ENCODE measurements around the gene METTL15. TPM values are rescaled to one million over a fixed set of nuclear protein-coding genes. Genes with fewer than 3 reads are reported as not detected.

Gene METTL15
- total RNA-seq, 1 experiment from 2014 or later = 12.4 TPM

GRCh38 chr11:28228196-28228895, 120.2 kb downstream of the METTL15 start:
- Histone ChIP-seq H3F3A (ENCODE audit: low read length, unreplicated experiment) (no peaks in the 10 kb centered on the region), H4K20me1 (ENCODE audit: low read length) (no peaks in the 10 kb centered on the region), H3K36me3 (ENCODE audit: low read depth, low read length) (no peaks in the 10 kb centered on the region), H3K4me1 (ENCODE audit: insufficient read depth, low read length) (peaks cover 7% of the 10 kb centered on the region), H2AFZ (ENCODE audit: low read length) (no peak overlapping the region), H3K4me2 (ENCODE audit: low read length) (0 out of 2 replicates have a peak overlapping the region, but pooled peaks have one; percentile 20), H3K27ac (ENCODE audit: low read length) (no peak overlapping the region), H3K9me2 (replicated peaks; ENCODE audit: low read length) (no peaks in the 10 kb centered on the region), H3K27me3 (ENCODE audit: low read length) (no peaks in the 10 kb centered on the region), H3K9me3 (ENCODE audit: low read length) (no peaks in the 10 kb centered on the region), H3K9ac (ENCODE audit: low read length) (no peak overlapping the region), H3K79me2 (ENCODE audit: low read length) (no peaks in the 10 kb centered on the region), H3K4me3 (ENCODE audit: low read length) (no peak overlapping the region)
- TF ChIP-seq CTCF (conservative IDR thresholded peaks at IDR 0.05; ENCODE audit: low read depth, low read length) = no peak
- TF ChIP-seq EZH2 (IDR thresholded peaks at IDR 0.05; ENCODE audit: low read length, unreplicated experiment) = no peak
- TF ChIP-seq EZH2phosphoT487 (IDR thresholded peaks at IDR 0.05; ENCODE audit: borderline replicate concordance, low read length) = no peak
- peak; percentile 28 for DNase-seq
- ATAC-seq = peak; percentile 35
- BruUV-seq (replicated peaks) = no TSS peak
- intact Hi-C loops (cut with micrococcal nuclease) = no loop called here
- ChIA-PET CTCF (interaction anchor here (0.6 kb wide), 1 partner anchor 12 kb away, joined by 3 read pairs; no protein-coding TSS in a partner anchor), POLR2A (ENCODE audit: unreplicated experiment) (no interaction called here)

- TF ChIP-seq EZH2 (IDR thresholded peaks at IDR 0.05; ENCODE audit: low read length, unreplicated experiment) (no peak), EZH2phosphoT487 (IDR thresholded peaks at IDR 0.05; ENCODE audit: borderline replicate concordance, low read length) (no peak), CTCF (conservative IDR thresholded peaks at IDR 0.05; ENCODE audit: low read depth, low read length) (no peak)
- intact Hi-C loops (cut with micrococcal nuclease) = no loop called here
These were observed 123.3 kb downstream of the METTL15 start for GRCh38 chr11:28231475-28231874.

GRCh38 chr11:28232649-28233048, 124.5 kb downstream of the METTL15 start:
- H3K27ac ChIP-seq (ENCODE audit: low read length) = no peak overlapping the region
- H4K20me1 ChIP-seq (ENCODE audit: low read length) = no peaks in the 10 kb centered on the region
- H3K4me2 ChIP-seq (ENCODE audit: low read length) = no peak overlapping the region
- no peaks in the 10 kb centered on the region for H3K27me3 ChIP-seq (ENCODE audit: low read length)
- H3F3A ChIP-seq (ENCODE audit: low read length, unreplicated experiment) = no peaks in the 10 kb centered on the region
- DNase-seq (no peak), ATAC-seq (no peak)
- H2AFZ ChIP-seq (ENCODE audit: low read length) = no peak overlapping the region
- BruUV-seq (replicated peaks) = no TSS peak
- H3K9me3 ChIP-seq (ENCODE audit: low read length) = no peaks in the 10 kb centered on the region
- H3K4me3 ChIP-seq (ENCODE audit: low read length) = no peak overlapping the region
- no peaks in the 10 kb centered on the region for H3K9me2 ChIP-seq (replicated peaks; ENCODE audit: low read length)
- no peak for TF ChIP-seq EZH2phosphoT487 (IDR thresholded peaks at IDR 0.05; ENCODE audit: borderline replicate concordance, low read length)
- no peak for TF ChIP-seq EZH2 (IDR thresholded peaks at IDR 0.05; ENCODE audit: low read length, unreplicated experiment)
- peaks cover 7% of the 10 kb centered on the region for H3K4me1 ChIP-seq (ENCODE audit: insufficient read depth, low read length)
- no peaks in the 10 kb centered on the region for H3K79me2 ChIP-seq (ENCODE audit: low read length)
- no peak overlapping the region for H3K9ac ChIP-seq (ENCODE audit: low read length)
- no peaks in the 10 kb centered on the region for H3K36me3 ChIP-seq (ENCODE audit: low read depth, low read length)
- POLR2A ChIA-PET (ENCODE audit: unreplicated experiment) = no interaction called here
- CTCF ChIA-PET = no interaction called here
- intact Hi-C loops (cut with micrococcal nuclease) = no loop called here

More at GRCh38 chr11:28231475-28231874, 123.3 kb downstream of the METTL15 start:
- H3K4me2 ChIP-seq (ENCODE audit: low read length) = no peak overlapping the region
- BruUV-seq (replicated peaks) = no TSS peak
- ChIA-PET CTCF (no interaction called here), POLR2A (ENCODE audit: unreplicated experiment) (no interaction called here)
- no peaks in the 10 kb centered on the region for H4K20me1 ChIP-seq (ENCODE audit: low read length)
- no peak overlapping the region for H3K27ac ChIP-seq (ENCODE audit: low read length)
- H3K79me2 ChIP-seq (ENCODE audit: low read length) = no peaks in the 10 kb centered on the region
- H3K4me1 ChIP-seq (ENCODE audit: insufficient read depth, low read length) = peaks cover 7% of the 10 kb centered on the region
- H3K9me3 ChIP-seq (ENCODE audit: low read length) = no peaks in the 10 kb centered on the region
- H2AFZ ChIP-seq (ENCODE audit: low read length) = no peak overlapping the region
- no peak for ATAC-seq
- no peaks in the 10 kb centered on the region for H3K27me3 ChIP-seq (ENCODE audit: low read length)
- no peaks in the 10 kb centered on the region for H3F3A ChIP-seq (ENCODE audit: low read length, unreplicated experiment)
- H3K9ac ChIP-seq (ENCODE audit: low read length) = no peak overlapping the region
- DNase-seq = no peak
- H3K9me2 ChIP-seq (replicated peaks; ENCODE audit: low read length) = no peaks in the 10 kb centered on the region
- H3K4me3 ChIP-seq (ENCODE audit: low read length) = no peak overlapping the region
- no peaks in the 10 kb centered on the region for H3K36me3 ChIP-seq (ENCODE audit: low read depth, low read length)
